Fibroblast of pulmonary artery (primary cell): Measurements from ENCODE around the gene TGOLN2.
"Not testable (repeated sequence)": the region's sequence is repeated elsewhere in the genome, so short reads cannot be mapped to it uniquely, and the experiment has no call there.

ENCODE experiments used
- DNase-seq: peaks from one replicate; pipeline ENCODE4 v3.0.0-alpha.2; 2010; ENCODE audit warnings: low read depth
- H3K4me3 ChIP-seq: replicated peaks from 2 replicates; pipeline ENCODE4 v1.5.1; 2011; ENCODE audit warnings: low read depth, mild to moderate bottlenecking, control low read depth, low read length, moderate library complexity
- TF ChIP-seq, protein P1 (sequence below): IDR thresholded peaks from 2 replicates; pipeline ENCODE4 v1.5.1; 2011; ENCODE audit warnings: mild to moderate bottlenecking, control low read depth, low read length, inconsistent platforms; ENCODE audit errors: missing control alignments

TGOLN2 gene

DNA sequence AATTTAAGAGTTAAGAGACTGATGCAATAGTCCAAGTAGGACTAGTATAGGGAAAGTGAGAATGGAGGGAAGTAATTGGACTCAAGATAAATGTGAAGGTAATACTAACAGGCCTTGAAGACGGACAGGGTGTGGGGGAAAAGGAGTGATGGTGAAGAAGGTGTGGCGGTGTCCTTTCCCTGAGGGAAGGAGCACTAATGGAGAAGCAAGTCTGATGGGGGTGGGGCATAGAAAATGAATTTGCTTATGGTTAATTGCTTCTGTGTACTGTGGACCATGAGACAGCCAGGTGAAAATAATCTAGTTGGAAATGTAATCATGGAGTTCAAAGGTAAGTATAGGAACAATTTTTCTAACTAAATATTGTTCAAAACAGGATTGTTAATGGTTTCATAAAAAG lies 7.1 kb upstream of the TGOLN2 start:
- DNase-seq = no peak
- TF ChIP-seq, protein P1, sequence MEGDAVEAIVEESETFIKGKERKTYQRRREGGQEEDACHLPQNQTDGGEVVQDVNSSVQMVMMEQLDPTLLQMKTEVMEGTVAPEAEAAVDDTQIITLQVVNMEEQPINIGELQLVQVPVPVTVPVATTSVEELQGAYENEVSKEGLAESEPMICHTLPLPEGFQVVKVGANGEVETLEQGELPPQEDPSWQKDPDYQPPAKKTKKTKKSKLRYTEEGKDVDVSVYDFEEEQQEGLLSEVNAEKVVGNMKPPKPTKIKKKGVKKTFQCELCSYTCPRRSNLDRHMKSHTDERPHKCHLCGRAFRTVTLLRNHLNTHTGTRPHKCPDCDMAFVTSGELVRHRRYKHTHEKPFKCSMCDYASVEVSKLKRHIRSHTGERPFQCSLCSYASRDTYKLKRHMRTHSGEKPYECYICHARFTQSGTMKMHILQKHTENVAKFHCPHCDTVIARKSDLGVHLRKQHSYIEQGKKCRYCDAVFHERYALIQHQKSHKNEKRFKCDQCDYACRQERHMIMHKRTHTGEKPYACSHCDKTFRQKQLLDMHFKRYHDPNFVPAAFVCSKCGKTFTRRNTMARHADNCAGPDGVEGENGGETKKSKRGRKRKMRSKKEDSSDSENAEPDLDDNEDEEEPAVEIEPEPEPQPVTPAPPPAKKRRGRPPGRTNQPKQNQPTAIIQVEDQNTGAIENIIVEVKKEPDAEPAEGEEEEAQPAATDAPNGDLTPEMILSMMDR = no peak
- H3K4me3 ChIP-seq = no peak overlapping the region

DNA sequence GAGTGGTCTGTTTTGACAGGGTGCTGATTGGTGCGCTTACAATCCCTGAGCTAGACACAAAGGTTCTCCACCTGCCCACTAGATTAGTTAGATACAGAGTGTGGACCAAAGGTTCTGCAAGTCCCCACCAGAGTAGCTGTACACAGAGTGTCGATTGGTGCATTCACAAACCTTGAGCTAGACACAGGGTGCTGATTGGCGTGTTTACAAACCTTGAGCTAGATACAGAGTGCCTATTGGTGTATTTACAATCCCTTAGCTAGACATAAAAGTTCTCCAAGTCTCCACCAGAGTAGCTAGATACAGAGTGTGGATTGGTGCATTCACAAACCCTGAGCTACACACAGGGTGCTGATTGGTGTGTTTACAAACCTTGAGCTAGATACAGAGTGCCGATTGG lies 6.1 kb upstream of the TGOLN2 start:
- not testable (repeated sequence) for DNase-seq, H3K4me3 ChIP-seq

DNA sequence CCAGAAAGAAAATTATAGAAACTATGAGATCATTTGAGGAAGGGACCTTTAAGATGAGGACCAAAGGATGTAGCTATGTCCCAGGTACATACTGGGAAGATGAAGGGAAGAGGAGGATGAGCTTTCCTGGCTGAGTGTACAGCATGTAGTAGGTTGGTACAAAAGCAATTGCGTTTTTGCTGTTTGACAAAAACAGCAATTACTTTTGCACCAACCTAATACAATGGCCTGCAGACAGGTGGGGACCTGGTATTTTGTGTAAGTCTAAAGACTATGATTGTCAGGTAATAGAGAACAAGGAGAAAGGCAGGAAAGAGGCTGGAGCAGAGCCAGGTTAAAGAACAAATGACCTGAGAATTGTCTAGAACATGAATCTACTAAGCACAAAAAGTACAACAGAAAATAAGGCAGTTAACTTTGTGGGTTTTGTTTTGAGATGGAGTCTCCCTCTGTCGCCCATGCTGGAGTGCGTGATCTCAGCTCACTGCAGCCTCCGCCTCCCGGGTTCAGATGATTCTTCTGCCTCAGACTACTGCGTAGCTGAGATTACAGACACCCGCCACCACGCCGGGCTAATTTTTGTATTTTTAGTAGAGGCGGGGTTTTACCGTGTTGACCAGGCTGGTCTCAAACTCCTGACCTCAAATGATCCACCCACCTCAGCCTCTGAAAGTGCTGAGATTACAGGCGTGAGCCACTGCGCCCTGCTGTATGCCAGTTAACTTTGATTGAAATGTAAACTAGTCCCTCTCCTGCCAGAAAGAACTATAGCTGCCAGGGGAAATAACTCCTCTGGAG lies 3.2 kb upstream of the TGOLN2 start:
- TF ChIP-seq, protein P1 = no peak
- H3K4me3 ChIP-seq = no peak overlapping the region
- DNase-seq = no peak

DNA sequence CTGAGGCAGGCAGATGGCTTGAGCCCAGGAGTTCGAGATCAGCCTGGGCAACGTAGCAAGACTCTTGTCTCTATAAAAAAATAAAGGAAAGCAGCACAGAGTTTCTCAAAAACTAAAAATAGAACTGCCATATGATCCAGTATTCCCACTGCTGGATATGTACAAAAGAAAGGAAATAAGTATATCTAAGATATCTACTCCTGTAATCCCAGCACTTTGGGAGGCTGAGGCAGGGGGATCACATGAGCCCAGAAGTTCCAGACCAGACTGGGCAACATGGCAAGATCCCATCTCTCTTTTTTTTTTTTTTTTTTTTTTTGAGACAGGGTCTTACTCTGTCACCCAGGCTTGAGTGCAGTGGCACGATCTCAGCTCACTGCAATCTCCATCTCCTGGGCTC lies 1.9 kb upstream of the TGOLN2 start:
- DNase-seq, H3K4me3 ChIP-seq: not testable (repeated sequence)

DNA sequence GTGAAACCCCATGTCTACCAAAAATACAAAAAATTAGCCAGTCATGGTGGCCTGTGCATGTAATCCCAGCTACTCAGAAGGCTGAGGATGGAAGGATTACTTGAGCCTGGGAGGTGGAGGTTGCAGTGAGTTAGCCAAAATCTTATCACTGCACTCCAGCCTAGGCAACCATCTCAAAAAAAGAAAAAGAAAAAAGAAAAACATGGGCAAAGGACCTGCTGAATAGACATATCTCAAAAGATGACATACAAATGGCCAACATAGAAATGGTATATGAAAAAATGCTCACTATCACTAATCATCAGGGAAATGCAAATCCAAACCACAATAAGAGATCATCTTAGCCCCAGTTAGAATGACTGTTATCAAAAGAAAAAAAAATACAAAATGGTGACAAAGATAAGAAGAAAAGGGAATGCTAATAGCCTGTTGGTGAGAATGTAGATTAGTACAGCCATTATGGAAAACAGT lies 1.4 kb upstream of the TGOLN2 start:
- TF ChIP-seq, protein P1 = no peak
- no peak overlapping the region for H3K4me3 ChIP-seq
- no peak for DNase-seq

DNA sequence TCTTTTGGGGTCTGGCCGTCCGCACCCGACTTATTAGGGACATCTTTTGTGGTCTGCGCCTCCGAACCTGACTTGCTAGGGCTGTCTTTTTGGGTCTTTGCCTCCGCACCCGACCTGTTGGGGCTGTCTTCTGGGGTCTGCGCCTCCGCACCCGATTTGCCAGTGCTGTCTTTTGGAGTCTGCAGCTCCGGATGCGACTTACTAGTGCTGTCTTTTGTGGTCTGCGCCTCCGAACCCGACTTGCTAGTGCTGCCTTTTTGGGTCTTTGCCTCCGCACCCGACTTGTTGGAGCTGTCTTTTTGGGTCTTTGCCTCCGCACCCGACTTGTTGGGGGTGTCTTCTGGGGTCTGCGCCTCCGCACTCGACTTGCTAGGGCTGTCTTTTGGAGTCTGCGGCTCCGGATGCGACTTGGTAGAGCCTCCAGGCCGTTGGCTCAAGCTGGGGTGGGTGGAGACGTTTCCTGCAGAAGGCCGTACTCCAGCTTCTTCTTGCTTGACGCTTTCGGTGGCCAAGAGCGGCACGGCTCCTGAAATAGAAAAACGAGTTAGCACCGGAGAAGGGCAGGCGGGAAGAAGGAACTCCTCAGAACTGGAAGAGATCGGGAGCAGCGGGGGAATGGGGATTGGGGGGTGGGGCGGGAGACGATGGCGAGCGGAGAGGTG lies 498 bp downstream of the TGOLN2 start:
- DNase-seq = peak; percentile 55

DNA sequence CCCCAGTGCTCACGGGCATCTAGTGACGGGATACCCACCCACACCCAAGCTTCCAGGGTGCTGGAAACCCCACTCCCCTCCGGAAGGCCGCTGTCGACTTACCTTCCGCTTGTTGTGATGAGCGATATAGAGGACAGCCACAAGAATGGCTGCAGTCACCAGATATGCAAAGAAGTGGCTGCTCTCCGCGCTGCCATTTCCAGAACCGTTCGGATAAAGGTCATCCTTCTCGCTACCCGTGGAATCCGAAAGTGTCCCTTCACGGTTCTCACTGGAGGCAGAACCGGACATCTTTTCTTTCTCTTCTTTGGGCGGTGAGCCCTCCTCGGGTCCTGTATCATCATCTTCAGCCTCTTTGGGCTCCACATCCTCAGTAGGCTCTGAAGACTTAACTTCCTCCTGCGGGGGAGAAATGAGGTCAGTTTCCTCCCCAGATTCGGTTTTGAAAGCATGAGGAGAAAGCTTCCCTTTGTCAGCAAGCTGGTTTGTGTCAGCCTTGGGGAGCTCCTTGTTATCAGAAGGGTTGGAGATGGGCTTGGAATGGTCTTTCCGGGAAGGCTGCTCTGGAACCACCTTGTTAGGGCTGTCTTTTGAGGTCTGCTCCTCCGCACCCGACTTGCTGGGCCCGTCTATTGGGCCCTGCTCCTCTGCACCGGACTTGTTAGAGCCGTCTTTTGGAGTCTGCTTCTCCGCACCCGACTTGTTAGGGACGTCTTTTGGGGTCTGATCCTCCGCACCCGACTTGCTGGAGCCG lies 1.2 kb downstream of the TGOLN2 start:
- peak overlapping the region; percentile 86 for H3K4me3 ChIP-seq
- TF ChIP-seq, protein P1 = no peak
- peak; percentile 71 for DNase-seq

More for the DNA sequence above, 498 bp downstream of the TGOLN2 start:
- TF ChIP-seq, protein P1 = no peak
- peak overlapping the region; percentile 86 for H3K4me3 ChIP-seq
